Spleen (tissue), 7 donors: ENCODE measurements around the gene SOX11.

Experiments used
- POLR2A ChIP-seq, 3 donors: fragments of 450-650 bp; IDR thresholded peaks; one replicate each; pipeline ENCODE4 v1.5.1; 2017; ENCODE audit warnings: antibody characterized with exemption in 3 of 3, mild to moderate bottlenecking in 1 of 3
- POLR2AphosphoS5 ChIP-seq, 3 donors: sonication (generic); formaldehyde crosslinking; IDR thresholded peaks; one replicate each; pipeline ENCODE4 v1.5.1; 2017; ENCODE audit warnings: antibody characterized with exemption in 3 of 3
- TF ChIP-seq, protein P1 (sequence below), 11 experiments: fragments of 200-600 bp in 7 of 11; fragments of 450-650 bp in 4 of 11; sonication (generic) in 4 of 11; IDR thresholded peaks in 8 of 11; conservative IDR thresholded peaks in 3 of 11; 1 replicate in 7 of 11; 2 replicates in 4 of 11; pipeline versions ENCODE4 v1.4.0 to v1.8.0; 2016 to 2021; ENCODE audit warnings: antibody characterized with exemption in 11 of 11, inconsistent platforms in 4 of 11, mild to moderate bottlenecking in 1 of 11
- donor health status: DM: no; HTN: no; CAD: no; lungs with moderate emphysema.
- donor health status: DM: no; HTN: no; CAD: no.
- donor health status: DM: no; HTN: no; CAD: no.

DNA sequence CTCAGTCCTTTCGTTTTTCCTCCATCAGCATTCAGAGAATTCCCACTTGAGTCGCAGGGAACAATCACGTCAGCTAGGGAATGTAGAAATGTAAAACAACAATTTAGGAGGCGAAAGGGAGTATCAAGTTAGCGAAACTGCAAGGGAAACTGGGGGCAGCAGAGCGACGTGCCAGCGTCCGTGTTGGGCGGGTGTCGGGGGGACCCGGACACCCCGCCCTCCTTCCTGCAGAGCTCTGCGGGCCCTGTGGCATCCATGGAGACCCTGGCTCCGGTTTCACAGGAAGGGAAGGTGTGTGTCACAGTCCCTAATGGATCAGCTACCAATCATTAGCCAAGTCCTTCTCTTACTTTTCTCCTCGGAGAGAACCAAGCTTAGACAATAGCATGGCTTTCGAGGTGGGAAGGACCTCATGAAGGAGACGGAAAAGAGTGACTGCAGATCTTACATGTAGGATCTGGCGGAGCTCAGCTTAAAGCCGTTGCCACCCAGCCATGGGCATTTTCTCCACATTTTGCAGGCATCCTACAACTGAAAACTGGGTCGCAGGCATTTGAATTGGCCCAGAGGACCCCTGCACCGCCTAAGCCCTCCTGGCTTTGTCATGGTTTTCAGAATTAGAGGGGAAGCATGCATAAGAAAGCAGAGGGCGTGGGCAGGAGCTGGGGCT, 33.7 kb downstream of the SOX11 start:
- TF ChIP-seq, protein P1, sequence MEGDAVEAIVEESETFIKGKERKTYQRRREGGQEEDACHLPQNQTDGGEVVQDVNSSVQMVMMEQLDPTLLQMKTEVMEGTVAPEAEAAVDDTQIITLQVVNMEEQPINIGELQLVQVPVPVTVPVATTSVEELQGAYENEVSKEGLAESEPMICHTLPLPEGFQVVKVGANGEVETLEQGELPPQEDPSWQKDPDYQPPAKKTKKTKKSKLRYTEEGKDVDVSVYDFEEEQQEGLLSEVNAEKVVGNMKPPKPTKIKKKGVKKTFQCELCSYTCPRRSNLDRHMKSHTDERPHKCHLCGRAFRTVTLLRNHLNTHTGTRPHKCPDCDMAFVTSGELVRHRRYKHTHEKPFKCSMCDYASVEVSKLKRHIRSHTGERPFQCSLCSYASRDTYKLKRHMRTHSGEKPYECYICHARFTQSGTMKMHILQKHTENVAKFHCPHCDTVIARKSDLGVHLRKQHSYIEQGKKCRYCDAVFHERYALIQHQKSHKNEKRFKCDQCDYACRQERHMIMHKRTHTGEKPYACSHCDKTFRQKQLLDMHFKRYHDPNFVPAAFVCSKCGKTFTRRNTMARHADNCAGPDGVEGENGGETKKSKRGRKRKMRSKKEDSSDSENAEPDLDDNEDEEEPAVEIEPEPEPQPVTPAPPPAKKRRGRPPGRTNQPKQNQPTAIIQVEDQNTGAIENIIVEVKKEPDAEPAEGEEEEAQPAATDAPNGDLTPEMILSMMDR (IDR thresholded peaks at IDR 0.05 in 8 of 11, conservative IDR thresholded peaks at IDR 0.05 in 3 of 11) = no peak
- TF ChIP-seq POLR2A (IDR thresholded peaks at IDR 0.05) = no peak
- TF ChIP-seq POLR2AphosphoS5 (IDR thresholded peaks at IDR 0.05) = peak in 1 of 3 donors; percentile 13
